BLaER1 (cell line): ENCODE results near the gene ATP8B1.
"Not testable (repeated sequence)": the region's sequence is repeated elsewhere in the genome, so short reads cannot be mapped to it uniquely, and the experiment has no call there.

Source experiments
- H3K27ac ChIP-seq: shearing (Covaris generic); formaldehyde crosslinking; 2 replicates; pipeline ENCODE4 v1.8.1; 2022
- H3K27me3 ChIP-seq: shearing (Covaris generic); formaldehyde crosslinking; 2 replicates; pipeline ENCODE4 v1.8.1; 2022
- H3K36me3 ChIP-seq: shearing (Covaris generic); formaldehyde crosslinking; 2 replicates; pipeline ENCODE4 v1.8.1; 2022
- H3K4me1 ChIP-seq: shearing (Covaris generic); formaldehyde crosslinking; 2 replicates; pipeline ENCODE4 v1.8.1; 2022
- H3K4me2 ChIP-seq: shearing (Covaris generic); formaldehyde crosslinking; 2 replicates; pipeline ENCODE4 v1.8.1; 2022
- H3K4me3 ChIP-seq: shearing (Covaris generic); formaldehyde crosslinking; 2 replicates; pipeline ENCODE4 v1.8.1; 2022
- H3K9ac ChIP-seq: shearing (Covaris generic); formaldehyde crosslinking; 2 replicates; pipeline ENCODE4 v1.8.1; 2022
- H3K9me3 ChIP-seq: shearing (Covaris generic); formaldehyde crosslinking; 2 replicates; pipeline ENCODE4 v1.8.1; 2022
- H4K20me1 ChIP-seq: shearing (Covaris generic); formaldehyde crosslinking; 2 replicates; pipeline ENCODE4 v1.8.1; 2022
- Cebpa-rat ChIP-seq: shearing (Covaris generic); IDR thresholded peaks from 2 replicates; pipeline ENCODE4 v1.8.1; 2022

Gene ATP8B1

GRCh38 chr18:57655740-57656139 is 147.4 kb downstream of the ATP8B1 start:
- no peak overlapping the region for H3K27ac ChIP-seq
- H3K4me2 ChIP-seq: no peak overlapping the region
- H4K20me1 ChIP-seq: peaks cover 62% of the 10 kb centered on the region
- peaks cover 56% of the 10 kb centered on the region for H3K36me3 ChIP-seq
- peak overlapping the region; percentile 22; the same call in 1 of the 2 replicates for H3K4me3 ChIP-seq
- H3K4me1 ChIP-seq: peaks cover 9% of the 10 kb centered on the region
- H3K9me3 ChIP-seq: peaks cover 37% of the 10 kb centered on the region
- no peak for TF ChIP-seq Cebpa-rat
- H3K27me3 ChIP-seq: no peaks in the 10 kb centered on the region
- H3K9ac ChIP-seq: no peak overlapping the region

GRCh38 chr18:57651914-57652313 is 151.2 kb downstream of the ATP8B1 start:
- H3K36me3 ChIP-seq: peaks cover 74% of the 10 kb centered on the region
- no peak overlapping the region for H3K4me3 ChIP-seq
- H3K27ac ChIP-seq: no peak overlapping the region
- peaks cover 54% of the 10 kb centered on the region for H3K9me3 ChIP-seq
- H3K4me1 ChIP-seq: no peaks in the 10 kb centered on the region
- H3K27me3 ChIP-seq: no peaks in the 10 kb centered on the region
- TF ChIP-seq Cebpa-rat: no peak
- H3K4me2 ChIP-seq: no peak overlapping the region
- no peak overlapping the region for H3K9ac ChIP-seq
- H4K20me1 ChIP-seq: peaks cover 60% of the 10 kb centered on the region

- Histone ChIP-seq H3K4me3 (no peak overlapping the region), H3K36me3 (peaks cover 73% of the 10 kb centered on the region), H3K9me3 (peaks cover 40% of the 10 kb centered on the region), H4K20me1 (peaks cover 78% of the 10 kb centered on the region), H3K9ac (no peak overlapping the region), H3K27me3 (no peaks in the 10 kb centered on the region), H3K4me1 (no peaks in the 10 kb centered on the region), H3K4me2 (no peak overlapping the region), H3K27ac (no peak overlapping the region)
- TF ChIP-seq Cebpa-rat: no peak
These were observed 153.3 kb downstream of the ATP8B1 start for GRCh38 chr18:57649556-57650500.

- no peak overlapping the region for H3K9ac ChIP-seq
- no peaks in the 10 kb centered on the region for H3K27me3 ChIP-seq
- no peak overlapping the region for H3K4me3 ChIP-seq
- H3K9me3 ChIP-seq: peaks cover 37% of the 10 kb centered on the region
- H4K20me1 ChIP-seq: peaks cover 92% of the 10 kb centered on the region
- H3K36me3 ChIP-seq: peaks cover 73% of the 10 kb centered on the region
- H3K27ac ChIP-seq: no peak overlapping the region
- no peak overlapping the region for H3K4me2 ChIP-seq
- no peak for TF ChIP-seq Cebpa-rat
- no peaks in the 10 kb centered on the region for H3K4me1 ChIP-seq
These were observed 154.7 kb downstream of the ATP8B1 start for GRCh38 chr18:57648414-57648813.

- Histone ChIP-seq H3K4me1 (no peaks in the 10 kb centered on the region), H3K27me3 (no peaks in the 10 kb centered on the region), H3K4me2 (no peak overlapping the region), H3K36me3 (peaks cover 83% of the 10 kb centered on the region), H3K9ac (no peak overlapping the region), H3K4me3 (no peak overlapping the region), H3K9me3 (peaks cover 59% of the 10 kb centered on the region), H3K27ac (no peak overlapping the region), H4K20me1 (peaks cover 61% of the 10 kb centered on the region)
- TF ChIP-seq Cebpa-rat: no peak
These were observed 158.6 kb downstream of the ATP8B1 start for GRCh38 chr18:57644540-57644939.

- H3K27ac ChIP-seq, H3K9ac ChIP-seq, H3K4me1 ChIP-seq, H3K27me3 ChIP-seq, H3K4me3 ChIP-seq, H3K4me2 ChIP-seq: not testable (repeated sequence)
- Histone ChIP-seq H3K9me3 (peaks cover 55% of the 10 kb centered on the region), H3K36me3 (peaks cover 85% of the 10 kb centered on the region), H4K20me1 (peaks cover 53% of the 10 kb centered on the region)
These were observed 159.4 kb downstream of the ATP8B1 start for GRCh38 chr18:57643726-57644125.

- peaks cover 86% of the 10 kb centered on the region for H3K36me3 ChIP-seq
- not testable (repeated sequence) for H3K4me2 ChIP-seq, H3K4me3 ChIP-seq, H3K27ac ChIP-seq, H3K9ac ChIP-seq, H3K4me1 ChIP-seq, H3K27me3 ChIP-seq
- peaks cover 43% of the 10 kb centered on the region for H3K9me3 ChIP-seq
- peaks cover 40% of the 10 kb centered on the region for H4K20me1 ChIP-seq
These were observed 160.7 kb downstream of the ATP8B1 start for GRCh38 chr18:57642462-57642861.

GRCh38 chr18:57640749-57641148 is 162.4 kb downstream of the ATP8B1 start:
- Histone ChIP-seq H3K9me3 (peaks cover 43% of the 10 kb centered on the region), H3K4me1 (no peaks in the 10 kb centered on the region), H3K27me3 (no peaks in the 10 kb centered on the region), H3K9ac (no peak overlapping the region), H3K36me3 (peaks cover 87% of the 10 kb centered on the region), H4K20me1 (peaks cover 25% of the 10 kb centered on the region), H3K4me2 (no peak overlapping the region), H3K4me3 (no peak overlapping the region), H3K27ac (no peak overlapping the region)
- no peak for TF ChIP-seq Cebpa-rat

GRCh38 chr18:57640236-57640635 is 162.9 kb downstream of the ATP8B1 start:
- no peak overlapping the region for H3K27ac ChIP-seq
- H3K9me3 ChIP-seq: peaks cover 42% of the 10 kb centered on the region
- no peak overlapping the region for H3K4me3 ChIP-seq
- no peak for TF ChIP-seq Cebpa-rat
- no peak overlapping the region for H3K9ac ChIP-seq
- no peaks in the 10 kb centered on the region for H3K27me3 ChIP-seq
- no peaks in the 10 kb centered on the region for H3K4me1 ChIP-seq
- H3K4me2 ChIP-seq: no peak overlapping the region
- peaks cover 82% of the 10 kb centered on the region for H3K36me3 ChIP-seq
- peaks cover 20% of the 10 kb centered on the region for H4K20me1 ChIP-seq

GRCh38 chr18:57635003-57635822 is 167.9 kb downstream of the ATP8B1 start:
- peaks cover 33% of the 10 kb centered on the region for H3K36me3 ChIP-seq
- no peaks in the 10 kb centered on the region for H3K27me3 ChIP-seq
- no peak overlapping the region for H3K27ac ChIP-seq
- H3K4me3 ChIP-seq: no peak overlapping the region
- H3K4me2 ChIP-seq: no peak overlapping the region
- TF ChIP-seq Cebpa-rat: no peak
- no peaks in the 10 kb centered on the region for H4K20me1 ChIP-seq
- H3K4me1 ChIP-seq: peaks cover 8% of the 10 kb centered on the region
- no peaks in the 10 kb centered on the region for H3K9me3 ChIP-seq
- no peak overlapping the region for H3K9ac ChIP-seq
